Measurements from ENCODE around the gene CEACAM8.
"Not testable (repeated sequence)": the region's sequence is repeated elsewhere in the genome, so short reads cannot be mapped to it uniquely, and the experiment has no call there.

The CEACAM8 gene

DNA sequence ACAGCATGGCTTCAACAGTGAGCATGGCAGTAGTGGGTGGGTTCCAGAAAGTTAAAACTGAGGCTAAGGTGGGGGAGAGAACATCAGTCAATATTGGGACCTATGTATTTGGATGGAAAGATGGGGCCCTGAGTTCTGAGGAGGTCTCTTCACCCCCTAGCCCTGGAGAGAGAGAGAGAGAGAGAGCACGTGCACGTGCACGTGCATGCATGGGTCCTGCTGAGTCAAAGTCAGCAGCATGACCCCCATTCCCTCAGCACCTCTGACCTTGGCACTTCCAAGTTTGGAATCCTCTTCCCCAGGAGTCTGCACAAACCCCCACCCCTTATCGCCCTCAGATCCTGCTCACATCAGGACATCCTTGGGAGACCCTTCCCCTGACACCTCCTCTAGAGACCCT, 34.0 kb downstream of the CEACAM8 start:
- H3K36me3 ChIP-seq (ENCODE audit: control insufficient read depth in 2 of 2, insufficient read depth in 1 of 2, low read length in 2 of 2) = no peaks in the 10 kb centered on the region
- TF ChIP-seq ZNF248 (tag by site-specific recombination; IDR thresholded peaks at IDR 0.05) = no peak
- TF ChIP-seq ZNF239 (tag by site-specific recombination; IDR thresholded peaks at IDR 0.05) = no peak
- no peak for TF ChIP-seq KLF16 (tag by site-specific recombination; IDR thresholded peaks at IDR 0.05)
- no peak for TF ChIP-seq ZIC2 (tag by site-specific recombination; IDR thresholded peaks at IDR 0.05)
- no peak for TF ChIP-seq ZNF701 (tag by site-specific recombination; IDR thresholded peaks at IDR 0.05)
- TF ChIP-seq ZNF549 (tag by site-specific recombination; IDR thresholded peaks at IDR 0.05) = no peak
- no peak for TF ChIP-seq ZNF24 (tag by site-specific recombination; IDR thresholded peaks at IDR 0.05)
- no peak for TF ChIP-seq ZNF629 (tag by site-specific recombination; IDR thresholded peaks at IDR 0.05)
- no peak for TF ChIP-seq ZBTB1 (tag by site-specific recombination; IDR thresholded peaks at IDR 0.05)
- no peak for TF ChIP-seq ZNF777 (tag by site-specific recombination; IDR thresholded peaks at IDR 0.05; ENCODE audit: borderline replicate concordance)
- no peak for TF ChIP-seq ZSCAN4 (tag by site-specific recombination; IDR thresholded peaks at IDR 0.05)
- H3K27ac ChIP-seq (ENCODE audit: extremely low read depth, low read depth, low read length) = no peak overlapping the region
- no peak overlapping the region for H3K4me3 ChIP-seq (ENCODE audit: low read depth, low read length)
- POLR2A ChIA-PET = no interaction called here
- no peaks in the 10 kb centered on the region for H3K9me3 ChIP-seq (ENCODE audit: control insufficient read depth, insufficient read depth, low read depth, low read length)
- CTCF ChIA-PET = interaction anchor here (0.7 to 7.3 kb wide), 3 partner anchors 36 to 122 kb away, joined by 3 to 80 read pairs (median 6); partner anchors contain the start of gene CEACAM8
- H3K4me1 ChIP-seq (ENCODE audit: control insufficient read depth, insufficient read depth, low read length) = no peaks in the 10 kb centered on the region

DNA sequence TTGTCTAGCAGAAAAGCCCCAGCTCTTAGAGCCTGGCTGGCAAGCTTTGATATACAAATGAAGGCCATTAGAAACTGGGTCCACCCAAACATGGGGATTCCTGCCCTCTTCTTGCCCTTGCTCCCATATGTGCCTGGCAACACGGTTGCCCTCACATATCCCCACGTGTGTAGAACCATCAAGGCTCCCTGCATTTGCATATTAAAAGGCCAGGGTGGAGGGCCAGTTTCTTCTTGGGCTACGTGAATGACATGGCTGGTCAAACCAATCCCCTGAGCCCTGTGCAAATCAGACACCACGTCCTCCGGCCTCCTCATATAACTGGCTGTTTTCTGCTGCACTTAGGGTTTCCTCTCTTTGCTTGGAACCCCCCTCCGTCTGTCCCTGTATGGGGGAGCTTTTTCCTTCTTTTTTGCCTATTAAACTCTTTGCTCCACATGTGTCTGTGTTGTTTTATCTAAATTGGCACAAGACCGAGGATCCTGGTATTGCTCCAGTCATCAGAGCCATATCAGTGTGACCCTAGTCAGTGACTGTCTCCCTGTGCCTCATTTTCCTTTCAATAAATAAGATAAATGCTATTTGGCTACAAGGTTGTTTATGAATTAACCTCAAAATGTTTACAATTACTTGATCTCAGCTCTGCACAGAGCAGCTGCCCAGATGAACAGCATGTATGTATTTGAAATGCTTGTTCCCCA, 36.1 kb downstream of the CEACAM8 start:
- TF ChIP-seq ZBTB20 (tag by site-specific recombination; IDR thresholded peaks at IDR 0.05) = no peak; the same call in 1 of the 2 replicates
- CTCF ChIA-PET = interaction anchor here (0.6 to 1.4 kb wide), 7 partner anchors 8 to 689 kb away, joined by 3 to 6 read pairs (median 3); no protein-coding TSS in a partner anchor
- POLR2A ChIA-PET = no interaction called here

DNA sequence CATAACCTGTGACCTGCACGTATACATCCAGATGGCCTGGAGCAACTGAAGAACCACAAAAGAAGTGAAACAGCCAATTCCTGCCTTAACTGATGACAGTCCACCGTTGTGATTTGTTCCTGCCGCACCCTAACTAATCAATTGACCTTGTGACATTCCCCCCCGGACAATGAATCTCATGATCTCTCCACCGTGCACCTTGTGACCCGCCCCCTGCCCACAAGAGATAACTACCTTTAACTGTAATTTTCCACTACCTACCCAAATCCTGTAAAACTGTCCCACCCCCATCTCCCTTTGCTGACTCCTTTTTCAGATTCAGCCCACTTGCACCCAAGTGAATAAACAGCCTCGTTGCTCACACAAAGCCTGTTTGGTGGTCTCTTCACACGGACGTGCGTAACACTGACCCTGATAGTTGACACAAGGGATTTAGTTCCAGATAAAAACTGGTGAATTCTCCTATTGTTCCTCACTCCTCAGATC, 37.3 kb downstream of the CEACAM8 start:
- H3K4me1 ChIP-seq (ENCODE audit: control insufficient read depth, insufficient read depth, low read length); POLR2A ChIA-PET; H3K9me3 ChIP-seq (ENCODE audit: control insufficient read depth, insufficient read depth, low read depth, low read length); H3K27ac ChIP-seq (ENCODE audit: extremely low read depth, low read depth, low read length); H3K4me3 ChIP-seq (ENCODE audit: low read depth, low read length); H3K36me3 ChIP-seq (ENCODE audit: control insufficient read depth in 2 of 2, insufficient read depth in 1 of 2, low read length in 2 of 2): not testable (repeated sequence)
- CTCF ChIA-PET = interaction anchor here (4.8 kb wide), 1 partner anchor 9 kb away, joined by 23 read pairs; no protein-coding TSS in a partner anchor

More for the DNA sequence above, 36.1 kb downstream of the CEACAM8 start:
- Histone ChIP-seq H3K36me3 (ENCODE audit: control insufficient read depth in 2 of 2, insufficient read depth in 1 of 2, low read length in 2 of 2) (no peaks in the 10 kb centered on the region), H3K9me3 (ENCODE audit: control insufficient read depth, insufficient read depth, low read depth, low read length) (no peaks in the 10 kb centered on the region), H3K27ac (ENCODE audit: extremely low read depth, low read depth, low read length) (no peak overlapping the region), H3K4me1 (ENCODE audit: control insufficient read depth, insufficient read depth, low read length) (no peaks in the 10 kb centered on the region), H3K4me3 (ENCODE audit: low read depth, low read length) (no peak overlapping the region)

DNA sequence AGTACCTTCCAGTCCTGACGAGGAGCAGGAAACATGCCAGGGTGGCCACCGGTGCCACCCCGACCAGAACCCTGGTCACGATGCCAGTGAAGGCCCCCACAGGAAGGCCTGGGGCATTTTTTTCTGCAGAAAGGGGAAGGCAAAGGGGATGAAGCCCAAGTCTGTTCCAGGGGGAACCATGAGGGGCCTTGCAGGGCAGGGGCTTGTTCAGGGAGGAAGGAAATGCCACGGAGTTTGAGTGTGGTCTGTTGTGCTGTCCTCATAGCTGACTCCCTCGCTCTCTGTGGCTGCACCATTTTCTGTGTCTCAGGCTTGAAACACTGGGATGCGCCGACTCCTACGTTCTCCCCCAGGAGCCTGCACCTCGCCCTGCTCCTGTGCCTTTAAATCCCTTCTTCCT, 38.9 kb downstream of the CEACAM8 start:
- TF ChIP-seq ZNF585B (tag by site-specific recombination; IDR thresholded peaks at IDR 0.05) (no peak), ZNF692 (tag by site-specific recombination; IDR thresholded peaks at IDR 0.05) (no peak), ZNF174 (tag by site-specific recombination; IDR thresholded peaks at IDR 0.05) (no peak), ZNF623 (tag by site-specific recombination; IDR thresholded peaks at IDR 0.05) (no peak), ZBTB20 (tag by site-specific recombination; IDR thresholded peaks at IDR 0.05) (no peak), ZNF132 (tag by site-specific recombination; IDR thresholded peaks at IDR 0.05; ENCODE audit: borderline replicate concordance) (no peak)
- POLR2A ChIA-PET = no interaction called here
- H3K36me3 ChIP-seq (ENCODE audit: control insufficient read depth in 2 of 2, insufficient read depth in 1 of 2, low read length in 2 of 2) = no peaks in the 10 kb centered on the region
- no peak overlapping the region for H3K4me3 ChIP-seq (ENCODE audit: low read depth, low read length)
- no peaks in the 10 kb centered on the region for H3K9me3 ChIP-seq (ENCODE audit: control insufficient read depth, insufficient read depth, low read depth, low read length)
- CTCF ChIA-PET = interaction anchor here (0.9 to 4.8 kb wide), 4 partner anchors 11 to 186 kb away, joined by 3 to 23 read pairs (median 4); no protein-coding TSS in a partner anchor
- H3K4me1 ChIP-seq (ENCODE audit: control insufficient read depth, insufficient read depth, low read length) = no peaks in the 10 kb centered on the region
- no peak overlapping the region for H3K27ac ChIP-seq (ENCODE audit: extremely low read depth, low read depth, low read length)

Measured in HEK293 (cell line).